ENCODE data around the gene FBXO36. TPM values are rescaled to one million over a fixed set of nuclear protein-coding genes. Genes with fewer than 3 reads are reported as not detected.

Gene FBXO36
- total RNA-seq, 2 donors from 2014 or later: 0.52 to 2.0 TPM

- intact Hi-C loops (cut with DNase I): no loop called here
- Histone ChIP-seq H3K4me3 (no peak overlapping the region), H3K27me3 (no peaks in the 10 kb centered on the region), H3K36me3 (replicated peaks in 1 of 2; ENCODE audit: insufficient read depth in 1 of 2, low read depth in 2 of 2) (no peaks in the 10 kb centered on the region), H3K4me1 (no peaks in the 10 kb centered on the region), H3K27ac (no peak overlapping the region), H3K9me3 (no peaks in the 10 kb centered on the region)
- no peak for DNase-seq
- TF ChIP-seq CTCF (IDR thresholded peaks at IDR 0.05) (no peak), POLR2A (IDR thresholded peaks at IDR 0.05) (no peak)
- 87 to 88% methylated on average over 2 of the region's 2 CpGs for WGBS, 2 donors
- no peak for ATAC-seq
These were observed 121.2 kb downstream of the FBXO36 start for GRCh38 chr2:230043461-230043860.

DNA sequence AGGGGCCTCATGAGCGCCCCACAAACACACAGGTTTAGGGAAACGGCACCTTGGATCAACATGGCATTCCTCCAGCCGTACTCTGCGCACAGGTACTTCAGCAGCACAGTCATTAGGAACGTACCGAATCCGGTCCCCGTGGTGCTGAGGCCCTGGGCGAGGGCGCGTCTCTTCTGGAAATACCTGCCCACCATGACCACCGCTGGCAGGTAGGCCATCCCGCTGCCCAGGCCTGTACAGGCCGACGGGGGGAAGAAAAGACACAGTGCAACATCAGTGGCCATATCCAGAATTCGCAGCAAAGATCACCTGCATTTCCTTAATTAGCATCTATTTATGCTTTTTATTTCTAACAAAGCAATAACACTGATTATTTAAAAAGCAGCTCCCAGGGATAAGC lies 124.2 kb downstream of the FBXO36 start:
- H3K4me3 ChIP-seq: no peak overlapping the region
- H3K27ac ChIP-seq: no peak overlapping the region
- ATAC-seq (no peak), DNase-seq (no peak)
- H3K4me1 ChIP-seq: no peaks in the 10 kb centered on the region
- no peaks in the 10 kb centered on the region for H3K36me3 ChIP-seq (replicated peaks in 1 of 2; ENCODE audit: insufficient read depth in 1 of 2, low read depth in 2 of 2)
- no peak for TF ChIP-seq POLR2A (IDR thresholded peaks at IDR 0.05)
- no peak for TF ChIP-seq CTCF (IDR thresholded peaks at IDR 0.05)
- no peaks in the 10 kb centered on the region for H3K9me3 ChIP-seq
- WGBS, 2 donors: 91 to 93% methylated on average over 4 to 16 of the region's 16 CpGs
- intact Hi-C loops (cut with DNase I): no loop called here
- H3K27me3 ChIP-seq: no peaks in the 10 kb centered on the region

DNA sequence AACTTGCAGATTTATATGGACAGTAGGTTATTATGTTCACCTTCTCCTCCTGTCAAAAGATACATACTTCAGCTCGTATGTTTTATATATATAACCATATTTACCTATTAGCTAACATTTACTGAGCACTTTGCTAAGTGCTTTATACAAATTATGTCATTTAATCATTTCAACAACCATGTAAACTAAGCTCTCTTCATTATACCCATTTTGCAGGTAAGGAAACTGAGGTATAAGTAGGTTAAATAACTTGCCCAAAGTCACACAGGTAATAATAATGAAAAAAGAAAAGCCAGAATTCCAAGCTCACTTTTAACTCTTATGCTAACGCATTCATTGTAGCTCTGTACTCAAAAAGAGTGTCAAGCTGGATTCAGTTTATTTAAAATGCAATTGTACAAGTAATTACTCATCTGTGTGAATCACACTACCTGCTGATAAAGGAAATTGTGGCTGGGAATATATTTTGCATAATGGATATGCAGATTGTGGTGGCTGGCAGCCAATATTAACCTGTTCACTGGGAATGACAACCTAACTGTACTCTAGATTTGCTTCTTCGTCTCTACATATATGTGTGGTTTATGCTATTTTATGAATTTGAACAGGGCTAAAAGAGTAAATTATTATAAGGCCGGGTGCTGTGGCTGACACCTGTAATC lies 125.8 kb downstream of the FBXO36 start:
- H3K27me3 ChIP-seq: no peaks in the 10 kb centered on the region
- no peak for DNase-seq
- H3K4me3 ChIP-seq: no peak overlapping the region
- ATAC-seq: no peak
- no peaks in the 10 kb centered on the region for H3K36me3 ChIP-seq (replicated peaks in 1 of 2; ENCODE audit: insufficient read depth in 1 of 2, low read depth in 2 of 2)
- H3K27ac ChIP-seq: no peak overlapping the region
- H3K9me3 ChIP-seq: no peaks in the 10 kb centered on the region
- TF ChIP-seq POLR2A (IDR thresholded peaks at IDR 0.05) (no peak), CTCF (IDR thresholded peaks at IDR 0.05) (no peak)
- H3K4me1 ChIP-seq: no peaks in the 10 kb centered on the region
- intact Hi-C loops (cut with DNase I): no loop called here
- WGBS, 2 donors: 82% methylated on average over 4 of the region's 4 CpGs

DNA sequence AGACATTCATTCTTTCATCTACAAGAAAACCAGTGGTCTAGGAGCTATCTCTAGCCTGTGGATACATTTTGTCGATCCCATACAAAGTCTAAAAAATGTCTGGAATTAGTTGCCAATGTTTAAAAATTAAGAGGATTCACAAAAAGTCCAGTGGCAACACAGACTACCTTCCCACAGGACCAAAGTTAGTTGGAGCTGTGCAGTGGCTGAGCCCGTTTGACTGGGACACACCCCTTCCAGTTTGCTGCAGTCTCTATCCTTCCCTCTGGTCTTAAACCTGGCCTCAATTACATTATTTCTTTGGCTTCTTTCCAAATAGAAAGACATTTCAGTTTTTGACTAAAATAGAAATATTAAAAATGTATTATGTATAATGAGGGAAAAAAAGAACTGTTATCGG lies 127.8 kb downstream of the FBXO36 start:
- WGBS, 2 donors: 75 to 77% methylated on average over 3 of the region's 3 CpGs

More for the DNA sequence above, 127.8 kb downstream of the FBXO36 start:
- Histone ChIP-seq H3K27me3 (no peaks in the 10 kb centered on the region), H3K36me3 (replicated peaks in 1 of 2; ENCODE audit: insufficient read depth in 1 of 2, low read depth in 2 of 2) (no peaks in the 10 kb centered on the region), H3K4me1 (no peaks in the 10 kb centered on the region), H3K4me3 (no peak overlapping the region), H3K27ac (no peak overlapping the region), H3K9me3 (no peaks in the 10 kb centered on the region)
- intact Hi-C loops (cut with DNase I): no loop called here
- ATAC-seq (no peak), DNase-seq (no peak)
- TF ChIP-seq POLR2A (IDR thresholded peaks at IDR 0.05) (no peak), CTCF (IDR thresholded peaks at IDR 0.05) (no peak)

Measured in body of pancreas (tissue), 4 donors.